Stimulated activated CD8-positive, alpha-beta memory T cell treated with anti-CD3 and anti-CD28 coated beads, Interleukin-15, amount 100 ng/mL, for 4 hours (primary cell): Measurements from ENCODE around the gene SSTR4.

Source experiments
- DNase-seq, 2 donors: peaks; one replicate each; pipeline ENCODE4 v3.0.0-alpha.2; 2020; ENCODE audit warnings: low read depth in 2 of 2

Gene SSTR4

GRCh38 chr20:23042270-23042669 lies 7.2 kb downstream of the SSTR4 start:
- no peak for DNase-seq

DNA sequence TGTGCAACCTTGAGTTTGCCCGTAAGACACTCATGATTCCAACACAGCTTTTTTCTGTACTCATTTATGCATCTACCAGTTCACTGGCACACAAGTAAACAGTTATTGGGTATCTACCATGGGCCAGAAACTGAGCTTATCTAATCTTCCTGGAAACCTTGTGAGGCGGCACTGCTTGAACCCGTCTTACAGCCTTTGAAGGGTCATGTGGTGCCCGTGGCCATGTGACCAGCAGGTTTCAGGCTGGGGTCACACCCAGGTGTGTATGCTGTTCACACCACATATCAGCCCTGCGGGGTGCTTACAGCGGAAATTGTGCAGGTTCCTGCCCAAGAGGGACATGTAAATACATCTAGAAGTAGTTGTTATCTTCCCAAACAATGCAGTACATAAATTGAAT lies 8.3 kb downstream of the SSTR4 start:
- DNase-seq = no peak

- no peak for DNase-seq
These were observed 11.3 kb downstream of the SSTR4 start for GRCh38 chr20:23046431-23046830.

DNA sequence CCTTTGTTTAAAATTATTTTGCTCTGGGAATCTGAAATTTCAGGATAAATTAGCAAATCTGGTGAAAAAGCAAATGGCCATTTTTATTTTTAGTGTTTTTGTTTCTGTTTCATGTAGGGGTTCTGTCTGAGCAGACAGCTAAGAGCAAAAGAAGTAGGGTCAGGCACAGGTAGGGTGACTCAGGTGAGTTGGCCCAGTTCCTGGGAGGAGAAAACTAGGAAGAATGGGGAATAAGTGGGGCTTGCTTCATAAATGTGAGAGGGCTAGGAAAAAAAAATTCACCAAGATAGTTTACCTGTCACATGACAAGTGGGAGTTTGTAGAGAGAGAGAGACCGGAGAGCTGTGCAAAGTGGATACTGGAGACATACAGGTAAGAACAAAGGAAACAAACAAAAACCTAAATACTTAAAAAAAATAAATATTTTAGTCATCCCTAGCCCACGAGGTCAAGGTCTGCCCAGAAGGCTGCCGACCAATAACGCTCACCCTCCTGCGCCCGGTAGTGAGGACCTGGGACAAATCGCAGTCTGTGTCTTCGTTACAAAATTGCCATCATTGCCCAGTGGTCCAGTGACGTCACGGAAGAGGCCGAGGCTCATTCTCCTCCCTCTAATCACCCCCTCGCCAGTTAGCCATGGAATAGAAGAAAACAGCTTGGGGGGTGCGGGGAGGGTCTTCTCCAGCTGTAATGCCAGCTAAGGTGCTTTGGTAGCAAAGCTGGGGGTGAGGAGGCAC lies 12.1 kb downstream of the SSTR4 start:
- no peak for DNase-seq

- no peak for DNase-seq
These were observed 12.7 kb downstream of the SSTR4 start for GRCh38 chr20:23047738-23048214.

- DNase-seq = no peak
These were observed 13.4 kb downstream of the SSTR4 start for GRCh38 chr20:23048283-23049200.

DNA sequence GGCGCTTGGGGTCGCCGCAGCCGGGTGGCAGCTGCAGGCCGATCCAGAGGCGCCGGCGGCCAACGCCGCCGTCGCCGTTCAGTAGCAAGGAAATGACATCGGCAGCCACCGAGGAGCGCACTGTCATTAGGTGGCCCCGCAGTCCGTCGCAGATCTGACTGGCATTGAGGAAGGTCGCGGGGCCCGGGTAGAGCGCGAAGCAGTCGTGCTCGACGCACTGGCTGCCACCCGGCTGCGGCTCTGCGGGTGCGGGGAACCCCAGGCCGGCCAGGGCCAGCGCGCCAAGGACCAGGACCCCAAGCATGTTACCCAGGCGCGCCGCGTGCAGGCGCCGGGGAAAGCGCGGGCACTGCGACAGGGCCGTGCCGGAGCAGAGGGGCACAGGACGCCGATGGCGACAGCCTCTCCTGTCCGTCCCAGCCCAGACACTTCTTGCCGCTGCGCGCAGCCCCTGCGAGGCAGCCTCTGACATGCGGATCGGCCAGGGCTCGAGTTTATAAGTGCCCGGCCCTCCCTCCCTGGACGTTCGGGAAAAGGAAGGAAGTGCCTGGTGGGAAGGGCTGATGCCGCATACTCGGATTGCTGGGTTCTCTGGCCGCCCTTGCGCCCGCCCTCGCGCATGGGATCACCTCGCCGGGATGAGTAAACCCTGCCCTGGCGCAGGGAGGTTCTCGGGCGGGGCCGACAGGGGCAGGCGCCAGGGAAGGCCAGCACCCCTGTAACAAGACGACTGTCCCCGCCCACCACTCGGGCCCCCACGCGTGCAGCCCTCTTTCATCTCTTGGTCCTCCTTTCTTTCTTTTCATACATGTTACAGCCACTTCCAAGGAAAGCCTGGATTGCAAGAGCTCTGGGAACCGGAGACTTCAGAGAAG lies 14.3 kb downstream of the SSTR4 start, which contains the start of gene THBD:
Gene THBD (minus strand): TSS at position 472 of the 875 bp plus-strand sequence. CDS start 168 bp downstream, at position 304.
- DNase-seq = no peak

DNA sequence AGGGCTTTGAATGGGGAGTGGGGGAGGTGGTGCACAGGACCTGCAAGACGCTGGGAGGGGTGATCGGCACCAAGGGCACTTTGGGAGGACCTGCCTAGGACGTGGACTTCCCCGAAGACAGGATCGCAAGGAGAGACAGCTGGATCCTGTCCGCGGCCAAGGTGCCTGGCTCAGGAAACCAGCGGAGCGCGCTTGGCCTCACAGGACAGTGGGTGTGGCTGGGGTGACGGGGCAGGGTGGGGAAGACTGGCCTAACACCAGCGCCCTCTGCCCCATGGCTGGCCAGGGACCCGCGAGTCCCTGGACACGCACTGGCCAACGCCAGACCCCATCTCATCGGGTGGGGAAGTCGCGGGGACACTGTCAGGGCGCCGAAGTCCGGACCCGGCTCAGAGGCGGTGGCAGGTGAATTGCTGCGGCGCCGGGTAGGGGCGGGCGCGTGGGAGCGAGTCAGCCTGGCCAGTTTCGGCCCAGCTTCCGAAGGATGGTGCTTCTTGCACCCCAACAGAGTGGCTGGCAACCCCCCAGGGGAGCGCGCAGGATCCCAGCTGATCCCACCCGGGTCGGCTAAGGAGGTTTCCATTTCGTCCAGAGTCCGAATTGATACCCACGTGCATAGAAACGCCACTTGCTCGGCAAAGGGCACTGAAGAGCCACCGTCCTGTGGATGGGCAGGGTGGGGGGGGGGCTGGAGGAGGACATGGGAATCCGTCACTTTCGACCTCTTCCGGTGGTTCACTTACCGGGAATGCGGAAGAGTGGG lies 15.1 kb downstream of the SSTR4 start:
- no peak for DNase-seq

DNA sequence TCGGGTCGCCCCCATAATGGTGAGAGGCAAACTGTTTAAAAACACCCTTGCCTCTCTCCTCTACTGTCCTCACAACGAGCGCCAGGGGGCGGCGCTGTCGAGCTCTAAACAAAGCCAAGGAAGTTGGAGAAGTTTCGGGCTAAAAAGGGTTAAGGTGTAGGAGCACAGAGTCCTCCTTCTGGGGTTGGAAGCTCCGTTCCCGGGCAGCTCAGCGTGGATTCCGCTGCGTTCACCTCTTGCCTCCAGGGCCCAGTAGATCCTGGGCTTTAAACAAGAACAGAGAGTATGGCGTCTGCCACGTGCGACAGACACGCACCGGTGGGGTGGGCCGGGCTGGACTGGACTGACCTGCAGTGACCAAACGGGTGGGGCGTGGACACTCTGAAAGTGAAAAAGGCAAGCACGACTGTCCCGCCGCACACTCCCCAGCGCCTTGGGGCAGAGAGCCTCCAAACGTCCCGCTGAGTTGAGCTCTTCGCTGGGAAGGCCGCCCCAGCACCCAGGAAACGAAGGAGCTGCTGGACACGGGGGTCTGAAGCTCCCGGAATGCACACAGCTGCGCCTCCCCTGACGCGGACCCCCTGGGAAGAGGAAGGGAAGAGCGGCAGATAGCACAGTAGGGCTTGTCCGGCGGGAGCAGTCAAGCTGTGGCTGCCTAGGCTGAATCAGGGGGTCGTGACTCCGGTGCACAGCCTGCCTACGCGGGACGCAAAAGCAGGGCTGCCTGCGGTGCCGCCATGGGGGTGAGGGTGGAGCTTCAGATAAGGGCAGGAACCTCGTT lies 15.9 kb downstream of the SSTR4 start:
- no peak for DNase-seq

DNA sequence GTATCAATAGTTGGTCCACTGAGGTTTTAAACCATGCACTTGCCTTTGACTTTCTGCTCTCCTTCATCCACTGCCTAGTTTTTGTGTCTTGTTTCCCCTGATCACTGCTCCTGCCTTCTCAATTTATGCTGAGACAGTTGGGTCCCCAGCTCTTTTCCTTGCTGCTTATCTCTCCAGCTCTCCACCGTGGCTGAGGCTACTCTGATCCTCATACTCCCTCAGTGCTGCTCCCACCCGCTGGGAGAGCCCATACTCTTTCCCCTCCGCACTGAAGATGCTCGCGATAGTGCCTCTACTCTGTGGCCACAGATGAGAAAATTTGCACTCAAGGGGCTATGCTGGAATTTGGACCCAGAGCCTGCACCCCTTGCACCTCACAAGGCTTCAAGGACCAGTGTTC lies 17.8 kb downstream of the SSTR4 start:
- DNase-seq = no peak

DNA sequence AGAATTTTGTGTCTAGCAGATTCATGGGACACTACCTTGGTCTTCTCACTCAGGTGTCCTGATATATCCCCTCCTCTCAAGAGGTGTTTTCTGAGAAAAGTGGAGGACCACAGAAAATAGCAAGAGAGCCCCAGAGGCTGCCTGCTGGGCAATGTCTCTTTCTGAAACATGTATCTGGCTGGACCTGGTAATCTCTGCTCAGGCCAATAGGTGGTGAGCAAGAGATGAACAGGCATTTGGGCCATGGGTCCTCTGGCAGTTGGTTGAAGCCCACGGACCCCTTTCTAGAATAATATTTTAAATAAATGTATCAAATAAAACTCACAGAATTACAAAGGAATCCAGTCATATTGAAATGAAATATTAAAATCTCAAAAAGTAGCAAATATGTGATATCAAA lies 23.1 kb downstream of the SSTR4 start:
- DNase-seq = no peak

- DNase-seq = no peak
These were observed 23.9 kb downstream of the SSTR4 start for GRCh38 chr20:23059001-23059400.

DNA sequence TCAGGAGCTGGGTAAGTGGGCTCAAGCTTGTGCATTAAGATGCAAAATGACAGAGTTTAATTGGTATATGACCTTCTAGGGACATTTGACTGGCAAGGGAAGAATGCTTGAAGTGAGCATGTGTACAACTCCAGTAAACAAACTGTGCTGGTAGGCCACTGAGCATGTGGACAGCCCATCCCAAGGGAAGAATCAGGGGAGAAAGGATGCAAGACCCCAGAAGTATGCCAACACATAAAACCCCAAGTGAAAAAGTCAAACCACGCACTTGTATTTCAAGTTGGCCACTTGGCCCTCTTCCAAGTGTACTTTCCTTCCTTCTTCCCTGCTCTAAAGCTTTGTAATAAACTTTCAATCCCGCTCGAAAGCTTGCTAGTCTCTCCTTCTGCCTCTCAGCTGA lies 24.7 kb downstream of the SSTR4 start:
- no peak for DNase-seq

GRCh38 chr20:23060629-23061028 lies 25.5 kb downstream of the SSTR4 start:
- DNase-seq = no peak

- no peak for DNase-seq
These were observed 26.1 kb downstream of the SSTR4 start for GRCh38 chr20:23061262-23061661.

DNA sequence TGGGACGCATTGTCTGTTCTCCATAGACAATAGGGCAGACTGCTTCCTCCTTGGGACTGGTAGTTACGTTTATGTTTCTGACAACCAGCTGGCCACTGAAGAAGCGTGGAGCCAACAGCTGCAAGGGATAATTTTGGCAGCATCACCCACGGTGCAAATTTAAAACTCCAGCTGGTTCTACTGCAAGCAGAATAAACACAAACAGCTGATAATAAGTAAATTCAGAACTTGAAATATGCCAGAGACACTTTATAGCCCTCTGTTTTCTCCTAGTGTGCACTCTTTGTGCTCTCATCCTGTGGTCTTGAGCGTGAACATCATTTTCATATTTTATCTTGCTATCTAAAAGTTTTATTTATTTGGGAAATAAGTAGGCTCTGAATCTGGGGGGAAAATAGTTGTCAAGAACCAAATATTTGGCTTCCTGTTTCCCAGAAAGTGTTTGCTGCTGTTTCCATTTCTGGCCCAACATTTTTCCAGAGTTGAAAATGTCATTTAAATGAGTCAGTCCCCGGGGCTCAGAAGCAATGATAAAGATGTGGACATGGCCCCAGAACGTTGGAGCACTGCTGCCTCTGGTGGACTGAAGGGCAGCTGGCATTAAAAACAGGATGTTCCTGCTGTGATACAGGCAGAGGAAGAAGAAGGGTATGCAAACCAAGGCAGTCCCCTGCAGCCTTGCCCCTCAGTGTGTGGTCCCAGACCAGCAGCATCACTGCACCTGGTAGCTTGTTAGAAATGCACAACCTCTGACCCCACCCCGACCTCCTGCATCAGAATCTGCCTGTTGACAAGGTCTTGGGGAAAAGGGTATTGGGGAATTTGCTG lies 26.8 kb downstream of the SSTR4 start:
- no peak for DNase-seq

DNA sequence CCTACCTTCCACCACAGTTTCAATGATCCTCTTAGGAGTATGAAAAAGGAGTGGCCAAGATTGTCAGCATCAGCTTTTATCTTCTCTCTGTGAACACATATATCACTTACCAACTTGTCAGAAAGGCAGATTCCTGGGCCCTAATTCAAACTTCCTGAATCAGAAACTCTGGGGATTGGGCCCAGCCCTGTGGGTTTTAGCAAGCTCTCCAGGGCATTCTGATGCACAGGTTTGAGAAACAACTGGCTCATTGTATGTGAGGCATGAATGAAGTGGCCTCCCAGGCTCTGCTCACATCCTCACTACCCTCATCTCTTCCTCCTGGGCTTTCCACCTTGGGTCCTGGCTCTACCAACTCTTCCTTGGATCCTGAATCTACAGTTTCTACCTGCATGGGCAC lies 27.5 kb downstream of the SSTR4 start:
- no peak for DNase-seq

DNA sequence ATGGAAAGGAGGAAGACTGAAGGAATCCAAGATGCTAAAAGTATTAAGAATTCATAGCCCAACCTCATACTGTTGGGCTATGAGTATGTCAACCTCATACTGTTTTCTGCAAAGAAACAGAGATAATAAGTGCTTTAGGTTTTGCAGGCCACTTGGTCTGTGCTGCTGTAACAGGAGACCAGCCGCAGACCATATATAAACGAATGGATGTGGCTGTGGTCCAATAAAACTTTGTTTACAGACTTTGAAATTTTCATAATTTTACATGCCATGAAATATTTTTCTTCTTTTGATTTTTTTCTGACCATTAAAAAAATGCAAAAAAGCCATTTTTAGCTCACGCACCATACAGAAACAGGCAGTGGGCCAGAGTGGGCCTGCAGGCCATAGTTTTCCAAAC lies 28.1 kb downstream of the SSTR4 start:
- DNase-seq = no peak

- DNase-seq = no peak
These were observed 28.5 kb downstream of the SSTR4 start for GRCh38 chr20:23063581-23063980.
